AG08396 (cell line): Measurements from ENCODE around the gene PRRT3.
"Not testable (repeated sequence)": the region's sequence is repeated elsewhere in the genome, so short reads cannot be mapped to it uniquely, and the experiment has no call there.

Experiments used
- DNase-seq: peaks from one replicate; pipeline ENCODE4 v3.0.0; 2012; ENCODE audit warnings: low spot score, mixed read lengths

PRRT3 gene

DNA sequence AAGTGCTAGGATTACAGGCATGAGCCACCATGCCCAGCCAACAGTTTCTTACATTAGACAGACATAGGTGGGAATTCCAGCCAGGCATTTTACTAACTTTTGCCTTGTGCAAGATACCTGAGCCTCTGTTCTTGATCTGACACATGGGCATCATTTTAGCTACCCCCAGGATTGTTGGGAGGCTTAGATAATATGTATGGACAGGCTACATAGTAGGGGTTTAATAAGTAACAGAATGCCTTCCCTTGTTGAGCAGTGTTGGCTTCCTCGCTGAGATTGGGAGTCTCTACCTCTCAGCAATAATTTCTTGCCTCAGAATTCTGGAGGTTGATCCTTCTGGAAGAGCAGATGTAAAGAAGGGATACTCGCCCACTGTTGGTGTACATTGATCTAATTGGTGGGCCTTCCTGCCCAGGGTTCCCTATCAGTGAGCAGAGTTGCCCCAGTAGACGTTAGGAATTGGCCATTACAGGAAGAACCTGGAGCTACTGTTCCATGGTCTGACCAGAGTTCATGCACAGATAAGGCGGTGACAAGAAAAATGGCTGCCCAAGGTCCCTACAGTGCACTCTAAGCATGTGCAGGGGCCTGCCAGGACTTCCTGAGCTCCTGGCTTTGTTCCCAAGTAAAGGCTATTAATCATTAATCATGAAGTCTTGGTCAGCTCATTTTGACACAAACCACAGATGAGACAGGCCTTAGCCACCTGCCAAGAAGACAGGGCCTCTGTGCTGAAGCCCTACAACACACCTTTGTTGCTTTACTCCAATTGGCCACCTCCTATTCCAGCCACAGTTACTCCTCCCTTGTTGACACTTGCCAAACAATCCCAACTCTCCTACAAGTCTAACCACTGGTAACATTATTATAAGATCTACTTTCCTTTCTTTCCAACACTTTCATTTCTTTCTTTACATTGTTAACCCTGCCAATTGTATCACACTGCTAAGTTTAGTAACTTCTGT is 54.5 kb downstream of the PRRT3 start:
- no peak for DNase-seq

GRCh38 chr3:9896755-9897407 is 55.3 kb downstream of the PRRT3 start:
- not testable (repeated sequence) for DNase-seq

- DNase-seq = not testable (repeated sequence)
Observed at GRCh38 chr3:9895715-9896114, 56.5 kb downstream of the PRRT3 start.
